Thoracic aorta (tissue), 2 donors: ENCODE results near the gene GATAD2A. TPM values are rescaled to one million over a fixed set of nuclear protein-coding genes. Genes with fewer than 3 reads are reported as not detected.

ENCODE experiments used
- ATAC-seq: fragments of 150-250 bp; one replicate; pipeline ENCODE4 v1.8.0; 2017; ENCODE audit warnings: low read depth; ENCODE audit not compliant: insufficient number of reproducible peaks, low FRiP score
- DNase-seq: peaks from one replicate; pipeline ENCODE4 v3.0.0-alpha.2; 2020; ENCODE audit warnings: low spot score
- H3K27ac ChIP-seq, 2 donors: fragments of 200-600 bp; sonication (generic); 1 replicate in 1 of 2; 2 replicates in 1 of 2; pipeline ENCODE4 v1.5.1; 2016; ENCODE audit warnings: mild to moderate bottlenecking in 2 of 2, moderate library complexity in 2 of 2
- H3K27me3 ChIP-seq: fragments of 200-600 bp; sonication (generic); replicated peaks from 2 replicates; pipeline ENCODE4 v1.6.0; 2016; ENCODE audit warnings: mild to moderate bottlenecking; ENCODE audit not compliant: insufficient read depth
- H3K36me3 ChIP-seq: fragments of 200-600 bp; sonication (generic); one replicate; pipeline ENCODE4 v1.5.1; 2016
- H3K4me1 ChIP-seq, 2 donors: fragments of 200-600 bp; sonication (generic); 1 replicate in 1 of 2; 2 replicates in 1 of 2; pipeline versions ENCODE4 v1.5.1 to v1.6.0; 2016; ENCODE audit warnings: low read depth in 2 of 2, mild to moderate bottlenecking in 1 of 2; ENCODE audit not compliant: control insufficient read depth in 1 of 2
- H3K4me3 ChIP-seq: fragments of 200-600 bp; sonication (generic); 2 replicates; pipeline ENCODE4 v1.5.1; 2016; ENCODE audit warnings: mild to moderate bottlenecking
- H3K9me3 ChIP-seq: fragments of 200-600 bp; sonication (generic); 2 replicates; pipeline ENCODE4 v1.5.1; 2016
- total RNA-seq, 2 donors: library from RNA; depleted of rRNA; stranded (reverse); fragments of >200 nt; gene quantifications; one replicate each; pipeline versions ENCODE4 v1.1.0 to v1.2.3, GENCODE V29; 2016
- TF ChIP-seq, protein P1 (sequence below): fragments of 200-600 bp; sonication (generic); IDR thresholded peaks from one replicate; pipeline ENCODE4 v1.5.1; 2019; ENCODE audit warnings: antibody characterized with exemption

Gene GATAD2A
- total RNA-seq, 2 donors from 2014 or later: 55.9 to 79.1 TPM

- no peak overlapping the region for H3K4me3 ChIP-seq
Observed at GRCh38 chr19:19457671-19458070, 52.2 kb downstream of the GATAD2A start.

GRCh38 chr19:19458110-19458816, 52.8 kb downstream of the GATAD2A start:
- no peaks in the 10 kb centered on the region for H3K27me3 ChIP-seq
- H3K4me3 ChIP-seq: no peak overlapping the region
- ATAC-seq (no peak), DNase-seq (no peak)
- TF ChIP-seq, protein P1, sequence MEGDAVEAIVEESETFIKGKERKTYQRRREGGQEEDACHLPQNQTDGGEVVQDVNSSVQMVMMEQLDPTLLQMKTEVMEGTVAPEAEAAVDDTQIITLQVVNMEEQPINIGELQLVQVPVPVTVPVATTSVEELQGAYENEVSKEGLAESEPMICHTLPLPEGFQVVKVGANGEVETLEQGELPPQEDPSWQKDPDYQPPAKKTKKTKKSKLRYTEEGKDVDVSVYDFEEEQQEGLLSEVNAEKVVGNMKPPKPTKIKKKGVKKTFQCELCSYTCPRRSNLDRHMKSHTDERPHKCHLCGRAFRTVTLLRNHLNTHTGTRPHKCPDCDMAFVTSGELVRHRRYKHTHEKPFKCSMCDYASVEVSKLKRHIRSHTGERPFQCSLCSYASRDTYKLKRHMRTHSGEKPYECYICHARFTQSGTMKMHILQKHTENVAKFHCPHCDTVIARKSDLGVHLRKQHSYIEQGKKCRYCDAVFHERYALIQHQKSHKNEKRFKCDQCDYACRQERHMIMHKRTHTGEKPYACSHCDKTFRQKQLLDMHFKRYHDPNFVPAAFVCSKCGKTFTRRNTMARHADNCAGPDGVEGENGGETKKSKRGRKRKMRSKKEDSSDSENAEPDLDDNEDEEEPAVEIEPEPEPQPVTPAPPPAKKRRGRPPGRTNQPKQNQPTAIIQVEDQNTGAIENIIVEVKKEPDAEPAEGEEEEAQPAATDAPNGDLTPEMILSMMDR: no peak
- H3K9me3 ChIP-seq: no peaks in the 10 kb centered on the region
- peaks cover 50 to 57% of the 10 kb centered on the region in 2 donors for H3K4me1 ChIP-seq
- no peak overlapping the region for H3K27ac ChIP-seq
- no peaks in the 10 kb centered on the region for H3K36me3 ChIP-seq

More at GRCh38 chr19:19457671-19458070, 52.2 kb downstream of the GATAD2A start:
- Histone ChIP-seq H3K27me3 (no peaks in the 10 kb centered on the region), H3K9me3 (no peaks in the 10 kb centered on the region), H3K36me3 (no peaks in the 10 kb centered on the region), H3K27ac (no peak overlapping the region), H3K4me1 (peaks cover 44 to 51% of the 10 kb centered on the region in 2 donors)
- ATAC-seq (no peak), DNase-seq (no peak)
- TF ChIP-seq, protein P1: no peak

DNA sequence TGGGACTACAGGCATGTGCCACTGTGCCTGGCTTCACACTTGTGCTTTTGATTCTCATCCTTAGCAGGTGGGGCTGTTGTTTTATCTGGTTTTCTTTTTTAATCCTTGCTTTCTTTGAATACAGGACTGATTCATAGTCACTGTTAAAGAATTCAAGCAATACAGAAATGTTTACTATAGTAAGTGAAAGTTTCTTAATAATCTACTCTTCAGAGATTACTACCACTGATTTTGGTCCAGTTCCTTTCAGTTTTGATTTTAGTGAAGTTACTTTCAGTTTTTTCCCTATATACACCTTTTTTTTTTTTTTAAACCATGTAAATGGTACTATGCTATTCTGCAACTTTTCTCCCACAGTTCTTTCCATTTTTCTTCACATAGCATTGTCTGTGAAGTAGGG, 53.6 kb downstream of the GATAD2A start:
- H3K27ac ChIP-seq: peak overlapping the region; percentile 76 to 82
- no peak for DNase-seq
- peaks cover 58 to 65% of the 10 kb centered on the region in 2 donors for H3K4me1 ChIP-seq

DNA sequence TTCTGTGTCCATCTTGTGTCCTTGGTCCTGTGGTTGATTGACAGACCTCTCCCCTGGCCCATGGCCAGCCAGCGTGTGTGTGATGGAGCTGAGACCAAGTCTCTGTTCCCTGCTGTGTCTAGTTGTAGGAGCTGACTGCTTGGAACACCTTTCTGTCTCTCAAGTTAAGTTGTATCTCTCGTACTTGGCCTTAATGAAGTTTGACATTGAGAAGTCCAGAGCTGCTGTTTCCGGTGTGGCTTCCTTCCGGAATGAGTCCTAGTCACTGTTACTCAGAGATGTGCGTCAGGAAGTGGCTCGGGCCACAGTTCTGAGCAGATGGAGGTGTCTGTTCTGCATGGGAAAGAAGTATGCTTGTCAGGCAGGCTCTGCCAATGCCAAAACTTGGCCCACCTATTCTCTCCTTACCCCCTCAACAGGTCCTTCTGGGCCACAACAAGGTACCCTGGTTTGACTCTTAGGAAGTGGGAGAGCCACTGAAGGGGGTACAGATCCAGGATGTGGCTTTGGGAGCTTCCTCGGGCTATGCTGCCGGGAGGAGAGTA, 54.3 kb downstream of the GATAD2A start:
- Histone ChIP-seq H3K27ac (peak overlapping the region; percentile 76 to 82), H3K27me3 (no peaks in the 10 kb centered on the region), H3K4me1 (peaks cover 61 to 72% of the 10 kb centered on the region in 2 donors), H3K4me3 (no peak overlapping the region), H3K9me3 (no peaks in the 10 kb centered on the region), H3K36me3 (no peaks in the 10 kb centered on the region)
- ATAC-seq (no peak), DNase-seq (no peak)
- TF ChIP-seq, protein P1: no peak

More for the DNA sequence above, 53.6 kb downstream of the GATAD2A start:
- Histone ChIP-seq H3K9me3 (no peaks in the 10 kb centered on the region), H3K27me3 (no peaks in the 10 kb centered on the region), H3K36me3 (no peaks in the 10 kb centered on the region), H3K4me3 (no peak overlapping the region)
- TF ChIP-seq, protein P1: no peak
- ATAC-seq: no peak

DNA sequence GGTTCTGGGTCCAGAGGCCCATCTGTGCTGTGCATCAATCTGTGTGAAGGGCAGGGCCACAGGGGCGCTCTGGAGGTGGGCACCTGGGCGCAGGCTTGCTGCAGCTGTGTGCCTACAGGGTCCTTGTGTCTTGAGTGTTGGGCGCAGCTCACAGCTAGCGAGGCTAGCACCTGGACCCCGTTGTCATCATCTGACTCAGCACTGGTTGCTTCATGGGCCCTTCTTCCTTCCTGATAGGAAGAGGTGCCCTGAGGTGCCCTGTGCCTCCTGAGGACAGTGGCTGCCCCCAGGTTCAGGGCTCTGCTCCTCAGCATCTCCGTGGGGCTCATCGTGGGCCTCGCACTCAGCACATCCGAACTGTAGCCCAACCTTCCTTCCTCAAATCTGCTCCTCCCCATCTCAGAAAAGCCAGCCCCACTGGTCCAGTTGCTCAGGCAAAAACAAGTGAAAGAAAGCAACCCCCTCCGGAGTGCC, 54.8 kb downstream of the GATAD2A start:
- DNase-seq (no peak), ATAC-seq (no peak)
- Histone ChIP-seq H3K4me3 (peak overlapping the region; percentile 65), H3K36me3 (no peaks in the 10 kb centered on the region), H3K4me1 (peaks cover 61 to 72% of the 10 kb centered on the region in 2 donors), H3K27me3 (no peaks in the 10 kb centered on the region), H3K27ac (peak overlapping the region; percentile 76 to 82), H3K9me3 (no peaks in the 10 kb centered on the region)
- TF ChIP-seq, protein P1: no peak
